Body of pancreas (tissue), 4 donors: ENCODE results near the gene NUP42.

Experiments used
- POLR2A ChIP-seq, 3 donors: fragments of 450-650 bp; IDR thresholded peaks; one replicate each; pipeline ENCODE4 v1.6.1; 2016; ENCODE audit warnings: antibody characterized with exemption in 3 of 3, mild to moderate bottlenecking in 2 of 3
- TF ChIP-seq, protein P1 (sequence below), 7 experiments: fragments of 450-650 bp in 4 of 7; fragments of 200-600 bp in 3 of 7; sonication (generic) in 3 of 7; IDR thresholded peaks; one replicate each; pipeline ENCODE4 v1.5.1; 2016 to 2019; ENCODE audit warnings: antibody characterized with exemption in 7 of 7

DNA sequence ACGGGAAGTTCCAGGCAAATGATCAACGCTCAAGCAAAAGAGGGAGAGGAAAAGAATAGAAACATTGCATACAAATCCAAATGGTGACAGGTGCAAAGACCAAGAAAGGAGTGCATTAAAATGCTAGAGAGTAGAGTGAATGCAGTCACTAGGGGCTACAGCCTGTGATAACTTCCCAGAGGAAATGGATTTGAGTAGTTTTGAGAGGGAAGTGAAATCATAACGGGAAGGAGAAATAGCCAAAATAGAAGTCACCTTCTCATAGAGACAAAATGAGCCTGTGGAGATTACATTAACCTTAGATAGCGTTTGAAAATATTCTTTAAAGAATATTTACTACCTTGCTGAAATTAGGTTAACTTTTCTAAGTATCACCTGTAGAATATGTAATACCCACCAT is 26.5 kb downstream of the NUP42 start:
- TF ChIP-seq, protein P1, sequence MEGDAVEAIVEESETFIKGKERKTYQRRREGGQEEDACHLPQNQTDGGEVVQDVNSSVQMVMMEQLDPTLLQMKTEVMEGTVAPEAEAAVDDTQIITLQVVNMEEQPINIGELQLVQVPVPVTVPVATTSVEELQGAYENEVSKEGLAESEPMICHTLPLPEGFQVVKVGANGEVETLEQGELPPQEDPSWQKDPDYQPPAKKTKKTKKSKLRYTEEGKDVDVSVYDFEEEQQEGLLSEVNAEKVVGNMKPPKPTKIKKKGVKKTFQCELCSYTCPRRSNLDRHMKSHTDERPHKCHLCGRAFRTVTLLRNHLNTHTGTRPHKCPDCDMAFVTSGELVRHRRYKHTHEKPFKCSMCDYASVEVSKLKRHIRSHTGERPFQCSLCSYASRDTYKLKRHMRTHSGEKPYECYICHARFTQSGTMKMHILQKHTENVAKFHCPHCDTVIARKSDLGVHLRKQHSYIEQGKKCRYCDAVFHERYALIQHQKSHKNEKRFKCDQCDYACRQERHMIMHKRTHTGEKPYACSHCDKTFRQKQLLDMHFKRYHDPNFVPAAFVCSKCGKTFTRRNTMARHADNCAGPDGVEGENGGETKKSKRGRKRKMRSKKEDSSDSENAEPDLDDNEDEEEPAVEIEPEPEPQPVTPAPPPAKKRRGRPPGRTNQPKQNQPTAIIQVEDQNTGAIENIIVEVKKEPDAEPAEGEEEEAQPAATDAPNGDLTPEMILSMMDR (IDR thresholded peaks at IDR 0.05), result no peak
- TF ChIP-seq POLR2A (IDR thresholded peaks at IDR 0.05), result no peak
